Activated T-helper 2 cell treated with anti-CD3 and anti-CD28 coated beads, Interferon-gamma antibody, Interleukin-2, Interleukin-4, amounts not matched to agents 10 μg/mL and 5 μg/mL and 100 μg/mL, durations not matched to agents 14 hours and 24 hours and 36 hours (primary cell): Measurements from ENCODE around the gene CENPX. TPM values are rescaled to one million over a fixed set of nuclear protein-coding genes. Genes with fewer than 3 reads are reported as not detected.

Experiments used
- DNase-seq: peaks from one replicate; pipeline ENCODE4 v3.0.0; 2021; ENCODE audit warnings: low spot score
- H3K27ac Mint-ChIP-seq: one replicate; pipeline ENCODE4 v1.8.0; 2021; ENCODE audit warnings: mixed read lengths
- H3K27me3 Mint-ChIP-seq: one replicate; pipeline ENCODE4 v1.8.0; 2021; ENCODE audit warnings: low read depth, mixed read lengths
- H3K36me3 Mint-ChIP-seq: one replicate; pipeline ENCODE4 v1.8.0; 2021; ENCODE audit warnings: low read depth, mixed read lengths
- H3K4me1 Mint-ChIP-seq: one replicate; pipeline ENCODE4 v1.8.0; 2021; ENCODE audit warnings: low read depth, mixed read lengths
- H3K4me3 Mint-ChIP-seq: one replicate; pipeline ENCODE4 v1.8.0; 2021; ENCODE audit warnings: low read depth, mild to moderate bottlenecking, moderate library complexity, mixed read lengths
- H3K9me3 Mint-ChIP-seq: one replicate; pipeline ENCODE4 v1.8.0; 2021; ENCODE audit warnings: mixed read lengths
- intact Hi-C: fragments of 100-400 bp; cut with micrococcal nuclease; formaldehyde crosslinking; loops from one replicate; pipeline ENCODE4 v1.15.1; 2023
- total RNA-seq: library from RNA; stranded (reverse); gene quantifications from 2 replicates; pipeline ENCODE4 v1.2.3, GENCODE V29; 2022

The CENPX gene
- total RNA-seq, 1 donor from 2014 or later, result 88.3 TPM

- H3K27ac Mint-ChIP-seq, result peak overlapping the region; percentile 69
- no peaks in the 10 kb centered on the region for H3K9me3 Mint-ChIP-seq
- no peak for DNase-seq
- peak overlapping the region; percentile 84 for H3K4me3 Mint-ChIP-seq
- peaks cover 7% of the 10 kb centered on the region for H3K36me3 Mint-ChIP-seq
- H3K27me3 Mint-ChIP-seq, result no peaks in the 10 kb centered on the region
- H3K4me1 Mint-ChIP-seq, result peaks cover 15% of the 10 kb centered on the region
- intact Hi-C loops, result loop anchor here (2.0 to 10.0 kb wide), 3 partner anchors 95 to 213 kb away; partner anchors contain the start of genes MAFG and P4HB
Observed at GRCh38 chr17:82021900-82022309, 773 bp downstream of the CENPX start.

- H3K27ac Mint-ChIP-seq, result peak overlapping the region; percentile 69
- no peaks in the 10 kb centered on the region for H3K9me3 Mint-ChIP-seq
- peaks cover 7% of the 10 kb centered on the region for H3K36me3 Mint-ChIP-seq
- peaks cover 15% of the 10 kb centered on the region for H3K4me1 Mint-ChIP-seq
- H3K4me3 Mint-ChIP-seq, result peak overlapping the region; percentile 84
- no peak for DNase-seq
- no peaks in the 10 kb centered on the region for H3K27me3 Mint-ChIP-seq
- intact Hi-C loops, result loop anchor here (5.0 to 10.0 kb wide), 2 partner anchors 94 to 213 kb away; partner anchors contain the start of gene MAFG
Observed at GRCh38 chr17:82021107-82021899, 1.4 kb downstream of the CENPX start.

DNA sequence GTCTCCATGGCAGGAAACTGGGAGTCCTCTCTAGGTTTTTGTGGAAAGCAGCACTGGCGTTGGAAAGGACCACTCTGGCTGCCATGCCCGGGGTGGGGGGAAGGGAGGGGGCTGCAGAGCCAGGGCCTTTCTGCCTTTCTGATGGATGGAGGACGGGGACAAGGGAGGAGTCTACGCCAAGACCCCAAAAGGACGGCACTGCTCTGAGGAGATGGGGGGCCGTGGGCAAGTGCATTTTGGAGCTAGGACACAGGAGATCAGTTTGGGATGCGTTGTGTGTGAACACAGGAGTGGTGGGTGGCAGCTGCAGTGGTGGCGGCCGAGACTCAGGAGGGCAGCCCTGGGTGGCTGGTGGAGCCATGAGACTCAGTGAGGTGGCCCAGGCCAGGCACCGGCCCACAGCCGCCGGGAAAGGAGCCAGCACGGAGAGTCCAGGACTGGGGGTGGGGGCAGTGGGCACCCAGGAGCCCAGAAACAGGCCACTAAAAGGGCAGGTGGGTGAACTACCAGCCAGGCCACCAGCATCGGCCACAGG, 2.0 kb downstream of the CENPX start:
- peaks cover 13% of the 10 kb centered on the region for H3K4me1 Mint-ChIP-seq
- no peaks in the 10 kb centered on the region for H3K27me3 Mint-ChIP-seq
- H3K4me3 Mint-ChIP-seq, result peak overlapping the region; percentile 84
- no peak for DNase-seq
- intact Hi-C loops, result loop anchor here (1.0 to 10.0 kb wide), 3 partner anchors 62 to 214 kb away; partner anchors contain the start of gene MAFG
- H3K27ac Mint-ChIP-seq, result no peak overlapping the region
- H3K36me3 Mint-ChIP-seq, result peaks cover 7% of the 10 kb centered on the region
- no peaks in the 10 kb centered on the region for H3K9me3 Mint-ChIP-seq

GRCh38 chr17:82019690-82020571, 2.7 kb downstream of the CENPX start:
- H3K4me3 Mint-ChIP-seq, result peak overlapping the region; percentile 55
- peaks cover 13% of the 10 kb centered on the region for H3K4me1 Mint-ChIP-seq
- no peaks in the 10 kb centered on the region for H3K9me3 Mint-ChIP-seq
- H3K36me3 Mint-ChIP-seq, result peaks cover 7% of the 10 kb centered on the region
- intact Hi-C loops, result loop anchor here (1.0 to 10.0 kb wide), 3 partner anchors 62 to 215 kb away; partner anchors contain the start of gene MAFG
- DNase-seq, result peak; percentile 64
- H3K27ac Mint-ChIP-seq, result no peak overlapping the region
- no peaks in the 10 kb centered on the region for H3K27me3 Mint-ChIP-seq

- H3K4me1 Mint-ChIP-seq, result peaks cover 12% of the 10 kb centered on the region
- peaks cover 7% of the 10 kb centered on the region for H3K36me3 Mint-ChIP-seq
- no peaks in the 10 kb centered on the region for H3K9me3 Mint-ChIP-seq
- no peak for DNase-seq
- no peaks in the 10 kb centered on the region for H3K27me3 Mint-ChIP-seq
- no peak overlapping the region for H3K27ac Mint-ChIP-seq
- intact Hi-C loops, result no loop called here
- no peak overlapping the region for H3K4me3 Mint-ChIP-seq
Observed at GRCh38 chr17:82018989-82019689, 3.5 kb downstream of the CENPX start.

- no peak overlapping the region for H3K27ac Mint-ChIP-seq
- no peaks in the 10 kb centered on the region for H3K27me3 Mint-ChIP-seq
- no peaks in the 10 kb centered on the region for H3K9me3 Mint-ChIP-seq
- no peak for DNase-seq
- H3K4me3 Mint-ChIP-seq, result no peak overlapping the region
- intact Hi-C loops, result no loop called here
- H3K4me1 Mint-ChIP-seq, result peaks cover 7% of the 10 kb centered on the region
- peaks cover 7% of the 10 kb centered on the region for H3K36me3 Mint-ChIP-seq
Observed at GRCh38 chr17:82018152-82018988, 4.3 kb downstream of the CENPX start.

- Mint-ChIP-seq H3K27me3 (no peaks in the 10 kb centered on the region), H3K27ac (no peak overlapping the region), H3K9me3 (no peaks in the 10 kb centered on the region), H3K36me3 (peaks cover 7% of the 10 kb centered on the region), H3K4me3 (no peak overlapping the region), H3K4me1 (peaks cover 7% of the 10 kb centered on the region)
- no peak for DNase-seq
- intact Hi-C loops, result no loop called here
Observed at GRCh38 chr17:82017612-82018151, 5.0 kb downstream of the CENPX start.

- no peak overlapping the region for H3K27ac Mint-ChIP-seq
- no peaks in the 10 kb centered on the region for H3K9me3 Mint-ChIP-seq
- H3K27me3 Mint-ChIP-seq, result no peaks in the 10 kb centered on the region
- no peak overlapping the region for H3K4me3 Mint-ChIP-seq
- peaks cover 7% of the 10 kb centered on the region for H3K4me1 Mint-ChIP-seq
- intact Hi-C loops, result no loop called here
- no peak for DNase-seq
- peaks cover 7% of the 10 kb centered on the region for H3K36me3 Mint-ChIP-seq
Observed at GRCh38 chr17:82016875-82017459, 5.7 kb downstream of the CENPX start.

DNA sequence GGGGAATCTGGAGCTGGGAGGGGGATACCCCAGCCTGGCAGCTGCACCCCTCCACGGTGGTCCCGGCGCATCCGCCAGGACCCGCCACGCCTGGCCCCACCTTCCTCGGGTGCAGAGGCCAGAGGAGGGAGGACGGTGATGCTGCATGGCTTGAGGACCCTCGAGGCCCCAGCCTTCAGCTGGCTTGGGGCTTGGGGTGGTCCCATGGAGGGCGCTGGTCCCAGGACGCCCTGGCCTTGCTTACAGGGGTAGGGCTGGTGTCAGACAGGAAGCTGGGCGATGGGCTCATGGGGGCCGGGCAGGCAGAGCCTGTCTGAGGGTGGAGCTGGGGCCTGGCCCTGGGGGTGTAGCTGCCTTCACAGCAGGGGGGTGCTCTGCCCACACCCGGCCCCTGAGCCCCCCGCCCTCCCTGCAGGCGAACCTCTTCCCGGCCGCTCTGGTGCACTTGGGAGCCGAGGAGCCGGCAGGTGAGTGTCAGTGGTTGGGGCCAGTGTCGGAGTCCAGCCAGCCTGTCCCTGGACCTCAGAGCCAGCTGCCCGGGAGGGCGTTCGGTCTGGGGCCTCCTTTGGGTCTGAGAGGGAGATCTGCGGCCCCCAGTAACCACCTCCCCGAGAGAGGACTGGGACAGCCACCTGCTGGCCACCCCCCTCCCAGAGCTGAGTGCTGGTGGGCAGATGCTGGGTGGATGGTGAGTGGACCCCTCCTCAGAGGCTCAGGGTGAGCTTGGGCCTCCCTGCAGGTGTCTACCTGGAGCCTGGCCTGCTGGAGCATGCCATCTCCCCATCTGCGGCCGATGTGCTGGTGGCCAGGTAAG, 6.4 kb downstream of the CENPX start:
- no peak overlapping the region for H3K4me3 Mint-ChIP-seq
- peaks cover under 1% of the 10 kb centered on the region for H3K4me1 Mint-ChIP-seq
- peaks cover 7% of the 10 kb centered on the region for H3K36me3 Mint-ChIP-seq
- no peaks in the 10 kb centered on the region for H3K9me3 Mint-ChIP-seq
- no peak overlapping the region for H3K27ac Mint-ChIP-seq
- intact Hi-C loops, result no loop called here
- DNase-seq, result no peak
- H3K27me3 Mint-ChIP-seq, result no peaks in the 10 kb centered on the region

DNA sequence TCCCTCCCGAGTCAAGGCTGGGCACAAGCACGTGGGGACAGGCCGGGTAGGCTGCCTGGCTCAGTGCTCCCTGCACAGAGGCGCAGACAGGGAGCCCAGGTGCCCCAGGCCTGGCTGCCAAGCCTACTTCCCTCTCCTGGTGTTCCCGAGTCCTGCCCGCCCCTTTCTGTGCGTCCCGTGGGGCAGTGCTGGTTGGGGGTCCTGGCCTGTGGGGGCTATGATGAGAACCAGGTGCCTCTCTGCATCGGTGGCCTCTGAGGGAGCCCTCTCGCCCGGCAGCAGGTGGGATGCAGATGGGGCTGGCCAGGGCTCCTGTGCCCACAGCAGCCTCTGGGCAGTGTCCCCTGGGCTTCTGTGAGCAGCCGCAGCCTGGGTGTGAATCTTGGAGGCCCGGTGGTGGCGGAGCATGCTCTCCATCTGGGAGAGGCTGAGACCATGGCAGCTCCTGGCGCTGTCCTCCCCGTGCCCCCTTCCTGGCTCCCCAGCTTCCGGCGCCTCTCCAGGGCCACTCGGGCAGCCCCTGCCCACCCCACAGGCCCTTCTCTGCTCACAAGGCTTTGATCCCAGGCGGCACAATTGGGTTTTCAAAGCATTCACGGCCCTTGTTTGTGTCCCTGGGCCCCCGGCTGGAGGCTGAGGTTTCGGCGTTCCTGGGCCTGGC, 7.2 kb downstream of the CENPX start:
- no peaks in the 10 kb centered on the region for H3K9me3 Mint-ChIP-seq
- intact Hi-C loops, result no loop called here
- no peak overlapping the region for H3K27ac Mint-ChIP-seq
- no peak overlapping the region for H3K4me3 Mint-ChIP-seq
- H3K4me1 Mint-ChIP-seq, result no peaks in the 10 kb centered on the region
- peaks cover 7% of the 10 kb centered on the region for H3K36me3 Mint-ChIP-seq
- no peak for DNase-seq
- H3K27me3 Mint-ChIP-seq, result no peaks in the 10 kb centered on the region
